HUDEP-2 (cell line): ENCODE data around the gene DOCK1.

Experiments
- DNase-seq, 76 experiments: peaks; one replicate each; lab custom pipeline; 2025; ENCODE audit not compliant: unreplicated experiment in 76 of 76; lab: John Stamatoyannopoulos, UW

DOCK1 gene

GRCh38 chr10:127250031-127250430 is 344.8 kb downstream of the DOCK1 start:
- no peak for DNase-seq

- no peak for DNase-seq
Measured at GRCh38 chr10:127252818-127253217, 347.6 kb downstream of the DOCK1 start.

- DNase-seq, result no peak
Measured at GRCh38 chr10:127254276-127254675, 349.0 kb downstream of the DOCK1 start.

- DNase-seq, result no peak
Measured at GRCh38 chr10:127257395-127257794, 352.2 kb downstream of the DOCK1 start.

GRCh38 chr10:127259347-127259746 is 354.1 kb downstream of the DOCK1 start:
- no peak for DNase-seq

- DNase-seq, result no peak
Measured at GRCh38 chr10:127262606-127263005, 357.4 kb downstream of the DOCK1 start.

- no peak for DNase-seq
Measured at GRCh38 chr10:127265288-127265687, 360.1 kb downstream of the DOCK1 start.

GRCh38 chr10:127266431-127266830 is 361.2 kb downstream of the DOCK1 start:
- DNase-seq, result no peak

GRCh38 chr10:127267442-127267841 is 362.2 kb downstream of the DOCK1 start:
- no peak for DNase-seq

GRCh38 chr10:127272076-127272475 is 366.8 kb downstream of the DOCK1 start:
- no peak for DNase-seq

- no peak for DNase-seq
Measured at GRCh38 chr10:127275272-127275671, 370.0 kb downstream of the DOCK1 start.

GRCh38 chr10:127275793-127276450 is 370.7 kb downstream of the DOCK1 start:
- no peak for DNase-seq

GRCh38 chr10:127276794-127277462 is 371.7 kb downstream of the DOCK1 start:
- no peak for DNase-seq

GRCh38 chr10:127278001-127278400 is 372.8 kb downstream of the DOCK1 start:
- no peak for DNase-seq

- no peak for DNase-seq
Measured at GRCh38 chr10:127279334-127279774, 374.1 kb downstream of the DOCK1 start.

GRCh38 chr10:127280446-127280845 is 375.2 kb downstream of the DOCK1 start:
- DNase-seq, result no peak

- DNase-seq, result no peak
Measured at GRCh38 chr10:127283017-127283416, 377.8 kb downstream of the DOCK1 start.

- DNase-seq, result no peak
Measured at GRCh38 chr10:127283576-127283975, 378.3 kb downstream of the DOCK1 start.

- no peak for DNase-seq
Measured at GRCh38 chr10:127290850-127291249, 385.6 kb downstream of the DOCK1 start.

GRCh38 chr10:127291329-127291728 is 386.1 kb downstream of the DOCK1 start:
- no peak for DNase-seq

GRCh38 chr10:127292888-127293287 is 387.7 kb downstream of the DOCK1 start:
- no peak for DNase-seq

- DNase-seq, result no peak
Measured at GRCh38 chr10:127293640-127294039, 388.4 kb downstream of the DOCK1 start.
